Endothelial cell of umbilical vein (primary cell): ENCODE measurements around the gene ABR. TPM values are rescaled to one million over a fixed set of nuclear protein-coding genes. Genes with fewer than 3 reads are reported as not detected.
"Not testable (repeated sequence)": the region's sequence is repeated elsewhere in the genome, so short reads cannot be mapped to it uniquely, and the experiment has no call there.

Source experiments
- BruUV-seq: library from RNA; stranded (reverse); fragments of 400-500 nt; replicated peaks from 2 replicates; lab custom pipeline; 2021; lab: Mats Ljungman, UMichigan
- CTCF ChIA-PET: fragments of 300-600, 350-600 bp; sonication (Branson Sonifier 250); formaldehyde crosslinking; loops from one replicate; lab custom pipeline; 2021; ENCODE audit warnings: antibody characterized with exemption, inconsistent platforms; lab: Charles Lee
- POLR2A ChIA-PET: fragments of 300-600, 350-600 bp; sonication (Branson Sonifier 250); formaldehyde crosslinking; loops from one replicate; lab custom pipeline; 2021; ENCODE audit warnings: antibody characterized with exemption, inconsistent platforms; lab: Charles Lee
- DNase-seq: peaks from one replicate; pipeline ENCODE4 v3.0.0-alpha.2; 2011; ENCODE audit warnings: low read depth, low spot score
- FAIRE-seq: peaks from 2 replicates; lab custom pipeline; 2011; peaks lifted over from hg19 to GRCh38; lab: Jason Lieb, UNC
- H2AFZ ChIP-seq: 2 replicates; pipeline ENCODE4 v1.6.0; 2012; ENCODE audit warnings: low read depth, low read length, control low read depth, inconsistent platforms
- H3K27ac ChIP-seq: 2 replicates; pipeline ENCODE4 v1.5.1; 2011; ENCODE audit warnings: low read depth, mild to moderate bottlenecking, control low read depth, low read length, moderate library complexity; ENCODE audit not compliant: insufficient read depth
- H3K27me3 ChIP-seq, 2 experiments: 2 replicates each; pipeline versions ENCODE4 v1.6.0 to v1.6.1; 2011; ENCODE audit warnings: low read length in 2 of 2, mixed read lengths in 1 of 2; ENCODE audit not compliant: control insufficient read depth in 2 of 2, insufficient read depth in 2 of 2
- H3K36me3 ChIP-seq, 2 experiments: 2 replicates in 1 of 2; 3 replicates in 1 of 2; pipeline ENCODE4 v1.5.1; 2011; ENCODE audit warnings: low read length in 2 of 2, mild to moderate bottlenecking in 1 of 2, moderate library complexity in 1 of 2; ENCODE audit not compliant: control insufficient read depth in 2 of 2, insufficient read depth in 2 of 2; ENCODE audit errors: extremely low read depth in 1 of 2
- H3K4me1 ChIP-seq: 3 replicates; pipeline ENCODE4 v1.5.1; 2011; ENCODE audit warnings: mild to moderate bottlenecking, low read length; ENCODE audit not compliant: control insufficient read depth, insufficient read depth; ENCODE audit errors: extremely low read depth
- H3K4me2 ChIP-seq: 2 replicates; pipeline ENCODE4 v1.6.1; 2011; ENCODE audit warnings: low read length, control low read depth, mixed read lengths; ENCODE audit not compliant: insufficient read depth
- H3K4me3 ChIP-seq, 3 experiments: fragments of 200-600 bp in 1 of 3; sonication (generic), shearing (Covaris generic) in 1 of 3; replicated peaks in 1 of 3; 2 replicates each; pipeline ENCODE4 v1.5.1; 2011 to 2016; ENCODE audit warnings: control low read depth in 3 of 3, low read length in 3 of 3, mild to moderate bottlenecking in 2 of 3, inconsistent platforms in 1 of 3, low read depth in 1 of 3, moderate library complexity in 1 of 3; ENCODE audit not compliant: insufficient read depth in 1 of 3
- H3K79me2 ChIP-seq: 2 replicates; pipeline ENCODE4 v1.6.0; 2012; ENCODE audit warnings: low read length, inconsistent platforms; ENCODE audit not compliant: control insufficient read depth, insufficient read depth
- H3K9ac ChIP-seq: replicated peaks from 2 replicates; pipeline ENCODE3; 2011; ENCODE audit warnings: low read length, control low read depth; ENCODE audit not compliant: insufficient read depth; ENCODE audit errors: extremely low read depth
- H3K9me1 ChIP-seq: replicated peaks from 3 replicates; pipeline ENCODE4 v1.6.0; 2011; ENCODE audit warnings: mild to moderate bottlenecking, low read length; ENCODE audit not compliant: control insufficient read depth, insufficient read depth; ENCODE audit errors: extremely low read depth
- H3K9me3 ChIP-seq: replicated peaks from 2 replicates; pipeline ENCODE4 v1.5.1; 2012; ENCODE audit warnings: low read length, inconsistent platforms; ENCODE audit not compliant: control insufficient read depth, insufficient read depth
- H4K20me1 ChIP-seq: replicated peaks from 2 replicates; pipeline ENCODE3; 2011; ENCODE audit warnings: mild to moderate bottlenecking, low read length; ENCODE audit not compliant: control insufficient read depth, insufficient read depth; ENCODE audit errors: extremely low read depth
- CTCF ChIP-seq, 2 donors: IDR thresholded peaks; 1 replicate in 1 of 2; 2 replicates in 1 of 2; pipeline ENCODE4 v1.5.1; 2011; ENCODE audit warnings: low read length in 2 of 2, mild to moderate bottlenecking in 2 of 2, moderate library complexity in 2 of 2, control low read depth in 1 of 2, inconsistent platforms in 1 of 2, low read depth in 1 of 2; ENCODE audit not compliant: insufficient read depth in 1 of 2; ENCODE audit errors: extremely low read depth in 1 of 2
- EZH2 ChIP-seq: IDR thresholded peaks from 2 replicates; pipeline ENCODE4 v1.6.1; 2012; ENCODE audit warnings: borderline replicate concordance, low read depth, mild to moderate bottlenecking, moderate library complexity, low read length, inconsistent platforms; ENCODE audit not compliant: severe bottlenecking
- FOS ChIP-seq: IDR thresholded peaks from 2 replicates; pipeline ENCODE4 v1.6.1; 2011; ENCODE audit warnings: mild to moderate bottlenecking, low read length, moderate library complexity, borderline replicate concordance; ENCODE audit not compliant: insufficient read depth
- JUN ChIP-seq: IDR thresholded peaks from 2 replicates; pipeline ENCODE4 v1.6.1; 2011; ENCODE audit warnings: borderline replicate concordance, low read depth; ENCODE audit not compliant: insufficient read length, insufficient read depth
- POLR2A ChIP-seq: IDR thresholded peaks from 2 replicates; pipeline ENCODE4 v1.6.1; 2012; ENCODE audit warnings: low read depth, mild to moderate bottlenecking, control low read depth, low read length
- POLR2AphosphoS5 ChIP-seq: IDR thresholded peaks from 2 replicates; pipeline ENCODE4 v1.6.1; 2012; ENCODE audit warnings: low read depth, mild to moderate bottlenecking, control low read depth, low read length, moderate library complexity; ENCODE audit not compliant: insufficient read depth
- dilution Hi-C: fragments of 300-500 bp; cut with MboI; formaldehyde crosslinking; loops from one replicate; pipeline ENCODE4 v1.15.0; 2019; ENCODE audit warnings: low sequenced_read_pairs; ENCODE audit not compliant: extremely low pct_ligation_motif_present
- intact Hi-C: fragments of 100-400 bp; cut with micrococcal nuclease; formaldehyde crosslinking; loops from one replicate; pipeline ENCODE4 v1.10.0; 2022
- polyA plus RNA-seq, 4 experiments: library from polyadenylated mRNA; depleted of rRNA in 3 of 4; stranded (reverse) in 3 of 4; unstranded in 1 of 4; fragments of >200 nt; gene quantifications; 2 replicates each; pipeline versions ENCODE4 v1.2.1 to v1.2.3, GENCODE V29; 2011 to 2012; ENCODE audit warnings: missing spikeins in 1 of 4
- total RNA-seq: library from RNA; stranded (reverse); gene quantifications from 2 replicates; pipeline ENCODE4 v1.2.3, GENCODE V29; 2021
- TF ChIP-seq, protein P1 (sequence below): IDR thresholded peaks from 2 replicates; pipeline ENCODE4 v1.6.1; 2011; ENCODE audit not compliant: insufficient read depth, insufficient read length

ABR gene
- total and polyA plus RNA-seq, 2 donors (not counting 3 experiments of a cell fraction or from before 2014, with no cell fraction given), result 83.5 to 96.8 TPM

GRCh38 chr17:1099242-1099641 lies 80.5 kb downstream of the ABR start:
- dilution Hi-C loops, result no loop called here
- Histone ChIP-seq H3K9me1 (no peaks in the 10 kb centered on the region), H3K9me3 (no peaks in the 10 kb centered on the region), H3K79me2 (peaks cover 2% of the 10 kb centered on the region), H3K27ac (no peak overlapping the region), H3K36me3 (peaks cover 0 to 15% of the 10 kb centered on the region in 2 experiments), H4K20me1 (no peaks in the 10 kb centered on the region), H3K4me1 (no peaks in the 10 kb centered on the region), H3K27me3 (no peaks in the 10 kb centered on the region), H3K4me3 (no peak overlapping the region), H3K9ac (no peak overlapping the region), H2AFZ (no peak overlapping the region), H3K4me2 (no peak overlapping the region)
- ChIA-PET POLR2A (no interaction called here), CTCF (interaction anchor here (2.1 kb wide), 1 partner anchor 41 kb away, joined by 9 read pairs; no protein-coding TSS in a partner anchor)
- intact Hi-C loops, result no loop called here
- BruUV-seq, result no TSS peak
- DNase-seq (no peak), FAIRE-seq (no peak)
- TF ChIP-seq FOS, result no peak
- TF ChIP-seq CTCF (IDR thresholded peaks at IDR 0.05; ENCODE audit: extremely low read depth in 1 of 2, insufficient read depth in 1 of 2, low read depth in 1 of 2, low read length in 2 of 2), result no peak
- TF ChIP-seq POLR2AphosphoS5, result no peak
- TF ChIP-seq, protein P1, sequence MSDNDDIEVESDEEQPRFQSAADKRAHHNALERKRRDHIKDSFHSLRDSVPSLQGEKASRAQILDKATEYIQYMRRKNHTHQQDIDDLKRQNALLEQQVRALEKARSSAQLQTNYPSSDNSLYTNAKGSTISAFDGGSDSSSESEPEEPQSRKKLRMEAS, result no peak
- TF ChIP-seq JUN, result no peak
- no peak for TF ChIP-seq EZH2
- TF ChIP-seq POLR2A, result no peak

GRCh38 chr17:1097972-1098744 lies 81.6 kb downstream of the ABR start:
- dilution Hi-C loops, FAIRE-seq, intact Hi-C loops, H3K27me3 ChIP-seq, H3K9me3 ChIP-seq, H4K20me1 ChIP-seq, H3K4me2 ChIP-seq, POLR2A ChIA-PET, H3K79me2 ChIP-seq, BruUV-seq, H2AFZ ChIP-seq, DNase-seq, H3K27ac ChIP-seq, H3K4me1 ChIP-seq, H3K9me1 ChIP-seq, H3K4me3 ChIP-seq, H3K9ac ChIP-seq: not testable (repeated sequence)
- H3K36me3 ChIP-seq, result peaks cover 0 to 20% of the 10 kb centered on the region in 2 experiments
- CTCF ChIA-PET, result interaction anchor here (0.6 kb wide), 1 partner anchor 10 kb away, joined by 3 read pairs; no protein-coding TSS in a partner anchor
